Measurements from ENCODE around the gene COTL1.
"Not testable (repeated sequence)": the region's sequence is repeated elsewhere in the genome, so short reads cannot be mapped to it uniquely, and the experiment has no call there.

The COTL1 gene

DNA sequence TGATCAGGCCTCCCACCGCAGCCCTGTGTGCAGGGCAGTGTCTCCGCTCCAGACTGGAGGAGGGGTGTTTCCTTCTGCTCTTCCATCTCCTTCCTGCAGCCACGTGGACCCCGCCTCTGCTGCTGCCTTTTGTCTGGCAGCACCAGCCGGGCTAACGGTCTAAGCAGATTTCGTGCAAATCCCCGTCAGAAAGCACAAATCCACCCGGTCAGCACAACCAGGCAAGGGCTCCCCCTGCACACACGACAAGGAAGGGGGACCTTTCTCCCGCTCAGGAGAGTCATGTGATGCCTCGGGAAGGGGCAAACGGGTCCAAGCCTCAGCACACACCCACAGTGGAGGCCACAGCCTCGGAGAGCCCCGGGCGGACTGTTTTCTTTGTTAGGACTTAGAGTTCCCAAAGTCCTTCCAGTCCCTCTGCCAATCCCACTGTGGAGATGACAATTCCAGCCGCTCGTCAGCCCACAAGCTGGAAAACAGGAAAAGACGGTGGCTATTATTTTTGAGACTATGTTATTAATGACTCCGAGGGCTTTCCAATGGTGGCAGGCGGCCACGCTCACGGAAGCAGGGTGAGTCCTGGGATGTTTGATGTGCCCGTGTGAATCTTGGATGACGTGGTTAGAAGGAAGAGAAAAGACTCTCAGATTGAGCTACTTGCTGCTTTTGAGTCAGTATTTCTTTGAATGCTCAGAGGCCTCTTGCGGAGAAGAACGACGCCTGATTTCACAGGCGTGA, 90.9 kb downstream of the COTL1 start:
- DNase-seq, result no peak

DNA sequence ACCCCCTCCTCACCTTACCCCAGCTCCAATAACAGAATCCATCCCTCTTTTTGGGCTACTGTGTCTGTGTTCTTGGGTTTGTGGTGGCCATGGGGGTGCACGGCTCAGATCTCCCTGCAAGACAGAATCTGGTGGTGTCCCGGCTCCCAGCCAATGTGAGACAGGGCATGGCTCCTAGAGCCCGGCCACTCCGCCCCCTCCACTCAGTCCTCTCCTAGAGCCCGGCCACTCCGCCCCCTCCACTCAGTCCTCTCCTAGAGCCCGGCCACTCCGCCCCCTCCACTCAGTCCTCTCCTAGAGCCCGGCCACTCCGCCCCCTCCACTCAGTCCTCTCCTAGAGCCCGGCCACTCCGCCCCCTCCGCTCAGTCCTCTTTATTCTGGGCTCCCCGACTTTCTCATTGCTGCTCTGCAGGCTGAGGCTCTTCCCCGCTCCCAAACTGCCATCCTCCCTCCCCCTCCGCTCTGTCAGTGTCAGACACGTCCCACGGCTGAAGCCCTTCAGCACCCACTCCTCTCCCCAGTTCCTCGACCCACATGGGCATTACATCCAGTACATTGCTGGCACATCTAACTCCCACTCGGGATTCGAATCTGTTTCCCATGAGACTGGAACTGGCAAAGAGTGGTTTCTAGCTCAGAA, 92.8 kb downstream of the COTL1 start:
- DNase-seq, result not testable (repeated sequence)

DNA sequence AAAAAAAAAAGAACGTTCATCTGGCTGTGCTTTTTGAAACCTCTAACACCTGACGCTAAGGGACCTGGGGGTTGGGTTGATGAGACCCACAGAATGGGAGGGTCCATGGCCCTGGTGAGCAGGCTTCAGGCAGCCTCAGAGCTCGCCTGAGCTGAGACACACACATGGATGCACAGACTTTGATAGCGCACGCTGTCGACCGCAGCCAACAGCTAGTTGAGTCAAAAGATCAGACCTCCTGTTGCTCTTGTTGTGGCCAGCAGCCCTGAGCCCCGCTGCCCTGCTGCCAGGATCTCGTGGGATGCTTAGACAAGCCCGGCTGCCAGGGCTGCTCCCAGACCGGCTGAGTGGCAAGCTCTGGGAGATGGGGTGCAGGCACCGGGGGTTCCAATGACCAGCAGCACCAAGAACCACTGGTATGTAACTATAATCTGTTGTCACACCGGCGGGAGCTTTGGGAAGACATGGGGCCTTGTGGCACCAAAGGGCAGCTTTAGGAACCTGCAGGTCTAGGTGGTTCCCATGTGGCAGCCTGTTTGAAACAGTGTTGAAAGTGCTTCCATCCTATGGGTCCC, 93.4 kb downstream of the COTL1 start:
- DNase-seq, result no peak

DNA sequence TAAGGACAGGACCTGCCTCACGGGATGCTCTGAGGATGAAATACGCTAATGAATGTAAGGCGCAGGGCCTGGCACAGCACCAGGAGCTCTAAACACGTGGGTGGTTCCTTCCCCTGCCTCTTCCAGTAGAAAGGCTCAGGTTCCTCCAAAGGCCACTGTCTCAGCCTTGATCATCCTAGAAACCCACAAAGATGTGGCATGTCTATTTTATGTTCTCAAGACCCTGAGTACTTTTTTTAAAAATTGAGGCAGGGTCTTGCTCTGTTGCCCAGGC, 96.4 kb downstream of the COTL1 start:
- no peak for DNase-seq

DNA sequence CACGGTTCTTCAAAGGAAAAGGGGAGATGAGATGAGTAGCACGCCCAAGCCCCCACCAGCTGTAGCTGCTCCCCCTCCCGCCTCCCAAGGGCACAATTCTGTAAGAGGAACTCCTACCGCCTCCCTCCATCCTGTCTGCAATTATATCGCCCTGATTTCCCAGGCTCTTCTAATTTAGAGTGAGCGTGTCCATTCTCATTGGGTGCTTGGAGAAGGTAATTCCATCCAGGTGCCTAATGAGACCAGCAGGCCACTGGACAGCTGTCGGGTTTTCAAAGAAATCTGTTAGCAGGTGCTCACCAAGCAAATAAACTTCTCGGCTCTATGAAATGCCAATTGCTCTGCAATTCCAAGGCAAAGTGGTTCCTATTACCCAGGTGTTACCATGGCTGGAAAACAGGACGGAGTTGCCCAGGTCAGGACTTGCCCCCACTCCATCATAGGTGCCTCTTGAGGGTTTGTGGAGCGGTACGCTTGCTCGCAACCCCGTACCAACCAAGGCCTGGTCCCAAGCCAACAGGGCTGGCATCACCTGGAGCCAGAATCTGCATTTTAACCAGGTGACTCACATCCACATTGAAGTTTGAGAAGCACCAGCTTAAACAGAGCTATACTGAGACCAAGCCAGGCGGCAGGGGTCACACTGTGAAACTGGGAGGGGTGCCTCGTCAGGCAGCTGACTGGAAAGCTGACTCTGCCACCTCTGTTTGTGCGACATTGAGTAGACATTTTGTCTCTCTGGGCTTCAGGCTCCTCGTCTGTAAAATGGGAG, 97.0 kb downstream of the COTL1 start:
- DNase-seq, result no peak

DNA sequence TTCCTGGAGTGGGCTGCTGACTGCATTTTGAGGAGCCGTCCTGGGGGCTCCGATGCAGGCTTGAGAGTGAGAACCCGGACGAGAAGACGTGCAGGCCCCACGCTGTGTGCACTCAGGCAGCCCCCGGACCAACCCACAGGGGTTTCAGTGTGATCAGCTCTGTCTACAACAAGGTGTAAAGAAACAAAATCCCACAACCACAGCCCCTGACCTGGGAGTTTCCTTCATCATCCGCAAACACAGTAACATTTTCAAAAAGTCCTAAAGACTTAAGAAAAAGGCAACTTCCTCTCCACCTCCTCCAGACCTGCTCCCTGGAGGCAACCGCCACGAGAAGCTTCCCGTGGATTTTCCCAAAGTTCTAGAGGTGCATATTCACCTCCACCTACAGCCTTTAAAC, 98.0 kb downstream of the COTL1 start:
- no peak for DNase-seq

DNA sequence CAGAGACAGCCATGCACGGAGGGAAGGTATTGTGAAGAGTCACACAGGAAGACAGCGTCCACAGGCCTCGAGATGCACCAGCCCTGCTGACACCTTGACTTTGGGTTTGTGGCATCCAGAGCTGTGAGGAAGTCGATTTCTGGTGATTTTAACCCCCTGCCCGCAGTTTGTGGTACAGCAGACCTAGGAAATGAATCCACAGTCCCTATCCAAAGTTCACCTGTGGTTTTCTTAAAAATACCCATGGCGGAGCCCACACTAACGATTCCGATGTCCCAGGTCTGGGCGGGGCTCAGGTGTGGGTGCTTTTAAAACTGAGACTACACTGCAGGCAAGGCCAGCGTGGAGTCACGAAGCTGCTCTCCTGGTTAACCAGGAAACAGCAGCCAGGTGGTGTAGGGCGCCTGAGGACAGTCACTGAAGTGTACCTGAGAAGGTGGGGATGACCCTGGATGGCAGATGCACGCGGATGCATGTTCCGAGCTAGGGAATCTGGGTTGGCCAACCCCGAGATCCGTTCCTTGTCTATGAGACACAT, 99.0 kb downstream of the COTL1 start:
- DNase-seq, result peak; percentile 52

DNA sequence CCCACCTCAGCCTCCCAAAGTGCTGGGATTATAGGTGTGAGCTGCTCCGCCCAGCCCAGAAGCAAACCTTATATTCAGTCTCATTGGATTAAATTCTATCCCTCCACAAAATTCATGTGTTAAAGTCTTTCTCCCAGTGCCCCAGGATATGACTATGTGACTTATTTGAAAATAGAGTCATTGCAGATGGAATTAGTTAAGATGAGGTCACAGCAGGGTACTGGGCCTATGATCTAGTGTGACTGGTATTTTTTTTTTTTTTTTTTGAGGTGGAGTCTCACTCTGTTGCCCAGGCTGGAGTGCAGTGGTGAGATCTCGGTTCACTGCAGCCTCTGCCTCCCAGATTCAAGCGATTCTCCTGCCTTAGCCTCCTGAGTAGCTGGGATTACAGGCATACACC, 99.7 kb downstream of the COTL1 start:
- not testable (repeated sequence) for DNase-seq

DNA sequence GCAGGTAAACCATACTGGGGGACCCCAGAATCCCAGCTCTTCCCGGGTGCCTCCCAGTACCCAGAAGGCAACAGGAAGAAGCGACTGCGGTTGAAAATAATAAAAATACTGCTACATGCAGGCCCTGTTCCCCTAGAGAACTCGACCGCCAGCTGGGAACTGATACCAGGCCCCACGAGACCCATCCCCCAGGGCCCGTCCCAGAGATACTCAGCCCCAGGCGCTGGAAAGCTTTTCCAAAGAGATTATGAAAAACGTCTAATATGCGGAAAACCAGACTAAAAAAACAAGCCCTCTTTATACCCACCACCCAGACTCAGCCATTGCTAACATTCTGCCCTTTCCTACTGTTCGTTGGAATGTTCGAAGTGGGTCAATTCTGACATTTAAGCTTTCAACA, 100.5 kb downstream of the COTL1 start:
- DNase-seq, result no peak
